22Rv1 (cell line): ENCODE results near the gene DMKN.

ENCODE experiments used
- ZFX ChIP-seq: fragments of 450-650 bp; IDR thresholded peaks from 2 replicates; pipeline ENCODE4 v1.6.1; 2017; ENCODE audit warnings: antibody characterized with exemption, borderline replicate concordance
- TF ChIP-seq, protein P1 (sequence below): fragments of 450-650 bp; IDR thresholded peaks from 2 replicates; pipeline ENCODE4 v1.5.1; 2017; ENCODE audit warnings: mild to moderate bottlenecking

DNA sequence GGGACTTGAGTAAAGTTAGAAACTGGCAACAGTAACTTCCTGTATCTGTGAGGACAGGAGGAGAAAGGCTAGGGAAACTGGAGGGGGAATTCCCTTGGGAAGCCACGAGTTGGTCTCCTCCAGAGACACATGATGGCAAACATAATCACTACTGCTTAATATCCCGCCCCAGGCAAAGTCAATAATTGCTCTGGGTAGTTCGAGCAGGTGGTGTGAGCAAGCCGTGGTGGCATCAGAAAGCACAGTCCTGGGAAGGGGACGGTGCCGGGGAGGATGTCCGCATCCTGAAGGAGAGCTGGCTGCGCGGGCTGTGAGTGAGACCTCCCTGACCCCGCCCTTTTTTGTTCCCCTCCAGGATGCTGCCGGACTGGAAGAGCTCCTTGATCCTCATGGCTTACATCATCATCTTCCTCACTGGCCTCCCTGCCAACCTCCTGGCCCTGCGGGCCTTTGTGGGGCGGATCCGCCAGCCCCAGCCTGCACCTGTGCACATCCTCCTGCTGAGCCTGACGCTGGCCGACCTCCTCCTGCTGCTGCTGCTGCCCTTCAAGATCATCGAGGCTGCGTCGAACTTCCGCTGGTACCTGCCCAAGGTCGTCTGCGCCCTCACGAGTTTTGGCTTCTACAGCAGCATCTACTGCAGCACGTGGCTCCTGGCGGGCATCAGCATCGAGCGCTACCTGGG is 63.9 kb downstream of the DMKN start:
- TF ChIP-seq, protein P1, sequence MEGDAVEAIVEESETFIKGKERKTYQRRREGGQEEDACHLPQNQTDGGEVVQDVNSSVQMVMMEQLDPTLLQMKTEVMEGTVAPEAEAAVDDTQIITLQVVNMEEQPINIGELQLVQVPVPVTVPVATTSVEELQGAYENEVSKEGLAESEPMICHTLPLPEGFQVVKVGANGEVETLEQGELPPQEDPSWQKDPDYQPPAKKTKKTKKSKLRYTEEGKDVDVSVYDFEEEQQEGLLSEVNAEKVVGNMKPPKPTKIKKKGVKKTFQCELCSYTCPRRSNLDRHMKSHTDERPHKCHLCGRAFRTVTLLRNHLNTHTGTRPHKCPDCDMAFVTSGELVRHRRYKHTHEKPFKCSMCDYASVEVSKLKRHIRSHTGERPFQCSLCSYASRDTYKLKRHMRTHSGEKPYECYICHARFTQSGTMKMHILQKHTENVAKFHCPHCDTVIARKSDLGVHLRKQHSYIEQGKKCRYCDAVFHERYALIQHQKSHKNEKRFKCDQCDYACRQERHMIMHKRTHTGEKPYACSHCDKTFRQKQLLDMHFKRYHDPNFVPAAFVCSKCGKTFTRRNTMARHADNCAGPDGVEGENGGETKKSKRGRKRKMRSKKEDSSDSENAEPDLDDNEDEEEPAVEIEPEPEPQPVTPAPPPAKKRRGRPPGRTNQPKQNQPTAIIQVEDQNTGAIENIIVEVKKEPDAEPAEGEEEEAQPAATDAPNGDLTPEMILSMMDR: no peak
- TF ChIP-seq ZFX: no peak
